ENCODE data around the gene PIK3C2G. TPM values are rescaled to one million over a fixed set of nuclear protein-coding genes. Genes with fewer than 3 reads are reported as not detected.

PIK3C2G gene
- total and polyA plus RNA-seq, 2 of the 13 experiments (the other 11 are each of a cell fraction or from before 2014, with no cell fraction given): not detected

GRCh38 chr12:18428416-18428815 lies 167.1 kb downstream of the PIK3C2G start:
- no peak for DNase-seq (ENCODE audit: low spot score)
- no peak overlapping the region for H3K4me3 ChIP-seq (replicated peaks in 1 of 3; ENCODE audit: insufficient read depth in 1 of 3, low read depth in 2 of 3, low read length in 3 of 3)
- no peak overlapping the region for H2AFZ ChIP-seq (ENCODE audit: low read length)
- no peaks in the 10 kb centered on the region for H3K4me1 ChIP-seq (ENCODE audit: insufficient read depth, low read length)
- H3K79me2 ChIP-seq (ENCODE audit: insufficient read depth, low read length): no peaks in the 10 kb centered on the region
- no peaks in the 10 kb centered on the region for H4K20me1 ChIP-seq (ENCODE audit: insufficient read depth, low read length)
- ChIA-PET POLR2A (no interaction called here), CTCF (ENCODE audit: low intra/inter-chr PET ratio, low total read pairs) (no interaction called here)
- H3K9ac ChIP-seq (ENCODE audit: insufficient read depth, low read depth, low read length): no peak overlapping the region
- intact Hi-C loops (cut with micrococcal nuclease; ENCODE audit: unreplicated experiment): no loop called here
- in situ Hi-C loops (cut with HindIII; ENCODE audit: extremely low pct_ligation_motif_present, low pct_unique_long_range_greater_than_20kb): loop anchor here (25.0 kb wide), 2 partner anchors 759 to 859 kb away; no protein-coding TSS in a partner anchor
- 46% methylated on average over 2 of the region's 2 CpGs for WGBS (ENCODE audit: low lambda C conversion rate)
- TF ChIP-seq TIGD3 (CRISPR knock-in tag; IDR thresholded peaks at IDR 0.05; ENCODE audit: borderline replicate concordance): no peak
- TF ChIP-seq FOXK2 (IDR thresholded peaks at IDR 0.05): no peak
- no peak for TF ChIP-seq SRSF4 (IDR thresholded peaks at IDR 0.05; ENCODE audit: low read depth, low read length, poor library complexity, severe bottlenecking)
- no peak for TF ChIP-seq DNMT1 (CRISPR knock-in tag; IDR thresholded peaks at IDR 0.05)
- TF ChIP-seq XBP1 (CRISPR knock-in tag; IDR thresholded peaks at IDR 0.05): no peak
- TF ChIP-seq NR3C1 (CRISPR knock-in tag; IDR thresholded peaks at IDR 0.05): no peak
- TF ChIP-seq ERF (CRISPR knock-in tag; IDR thresholded peaks at IDR 0.05): no peak
- no peak for TF ChIP-seq KLF16 (CRISPR knock-in tag; IDR thresholded peaks at IDR 0.05)
- TF ChIP-seq SIX1 (CRISPR knock-in tag; IDR thresholded peaks at IDR 0.05; ENCODE audit: borderline replicate concordance): no peak
- no peak for FAIRE-seq
- H3K9me3 ChIP-seq (ENCODE audit: low read length): no peaks in the 10 kb centered on the region
- no peaks in the 10 kb centered on the region for H3K36me3 ChIP-seq (replicated peaks in 1 of 2; ENCODE audit: control insufficient read depth in 1 of 2, insufficient read depth in 2 of 2, low read length in 2 of 2)
- ATAC-seq: no peak
- H3K27me3 ChIP-seq (ENCODE audit: control insufficient read depth in 1 of 2, insufficient read depth in 2 of 2, low read length in 2 of 2): no peaks in the 10 kb centered on the region
- BruUV-seq (replicated peaks): no TSS peak
- no peak overlapping the region for H3K27ac ChIP-seq (ENCODE audit: extremely low read length, insufficient read depth, low read length)
- no peak overlapping the region for H3K4me2 ChIP-seq (ENCODE audit: low read depth, low read length)

- CTCF ChIA-PET (ENCODE audit: low intra/inter-chr PET ratio, low total read pairs): no interaction called here
- no peak for TF ChIP-seq FOXP4 (CRISPR knock-in tag; IDR thresholded peaks at IDR 0.05)
- no peak for TF ChIP-seq RBFOX2 (IDR thresholded peaks at IDR 0.05; ENCODE audit: low read depth, low read length)
- TF ChIP-seq HIVEP1 (CRISPR knock-in tag; IDR thresholded peaks at IDR 0.05): no peak
- TF ChIP-seq ARID3A (IDR thresholded peaks at IDR 0.05; ENCODE audit: low read depth, low read length): no peak
These were observed 168.0 kb downstream of the PIK3C2G start for GRCh38 chr12:18429366-18429765.

More at GRCh38 chr12:18429366-18429765, 168.0 kb downstream of the PIK3C2G start:
- no peak overlapping the region for H3K4me2 ChIP-seq (ENCODE audit: low read depth, low read length)
- H3K4me3 ChIP-seq (replicated peaks in 1 of 3; ENCODE audit: insufficient read depth in 1 of 3, low read depth in 2 of 3, low read length in 3 of 3): no peak overlapping the region
- no peaks in the 10 kb centered on the region for H3K4me1 ChIP-seq (ENCODE audit: insufficient read depth, low read length)
- POLR2A ChIA-PET: no interaction called here
- H3K27ac ChIP-seq (ENCODE audit: extremely low read length, insufficient read depth, low read length): no peak overlapping the region
- H3K9ac ChIP-seq (ENCODE audit: insufficient read depth, low read depth, low read length): no peak overlapping the region
- FAIRE-seq (no peak), DNase-seq (ENCODE audit: low spot score) (no peak), ATAC-seq (no peak)
- H4K20me1 ChIP-seq (ENCODE audit: insufficient read depth, low read length): no peaks in the 10 kb centered on the region
- no peak overlapping the region for H2AFZ ChIP-seq (ENCODE audit: low read length)
- H3K36me3 ChIP-seq (replicated peaks in 1 of 2; ENCODE audit: control insufficient read depth in 1 of 2, insufficient read depth in 2 of 2, low read length in 2 of 2): no peaks in the 10 kb centered on the region
- no peaks in the 10 kb centered on the region for H3K27me3 ChIP-seq (ENCODE audit: control insufficient read depth in 1 of 2, insufficient read depth in 2 of 2, low read length in 2 of 2)
- no CpG with 5 or more reads among the region's 1 CpG for WGBS (ENCODE audit: low lambda C conversion rate)
- in situ Hi-C loops (cut with HindIII; ENCODE audit: extremely low pct_ligation_motif_present, low pct_unique_long_range_greater_than_20kb) (loop anchor here (25.0 kb wide), 2 partner anchors 758 to 858 kb away; no protein-coding TSS in a partner anchor), intact Hi-C loops (cut with micrococcal nuclease; ENCODE audit: unreplicated experiment) (no loop called here)
- BruUV-seq (replicated peaks): no TSS peak
- H3K79me2 ChIP-seq (ENCODE audit: insufficient read depth, low read length): no peaks in the 10 kb centered on the region
- no peaks in the 10 kb centered on the region for H3K9me3 ChIP-seq (ENCODE audit: low read length)
